PFSK-1 (cell line): Measurements from ENCODE around the gene GPR87.

ENCODE experiments used
- FOXP2 ChIP-seq: optimal IDR thresholded peaks from 2 replicates; pipeline ENCODE3; 2011; ENCODE audit warnings: borderline replicate concordance, control low read depth, inconsistent platforms; ENCODE audit not compliant: insufficient read depth; ENCODE audit errors: extremely low read length, extremely low read depth
- POLR2AphosphoS5 ChIP-seq: IDR thresholded peaks from 2 replicates; pipeline ENCODE4 v1.6.1; 2012; ENCODE audit warnings: low read depth, mild to moderate bottlenecking, control low read depth, low read length, moderate library complexity
- REST ChIP-seq, 2 experiments: IDR thresholded peaks; 2 replicates each; pipeline versions ENCODE4 v1.6.1 to v1.8.0; 2011 to 2012; ENCODE audit warnings: low read depth in 2 of 2, low read length in 2 of 2, control low read depth in 1 of 2, inconsistent platforms in 1 of 2, mild to moderate bottlenecking in 1 of 2, moderate library complexity in 1 of 2; ENCODE audit not compliant: insufficient read depth in 1 of 2
- SIN3A ChIP-seq: IDR thresholded peaks from 2 replicates; pipeline ENCODE4 v1.6.1; 2012; ENCODE audit warnings: mild to moderate bottlenecking, low read length, moderate library complexity, borderline replicate concordance; ENCODE audit not compliant: insufficient read depth
- TAF1 ChIP-seq: IDR thresholded peaks from 2 replicates; pipeline ENCODE4 v1.6.1; 2012; ENCODE audit warnings: low read length, control low read depth, borderline replicate concordance; ENCODE audit not compliant: insufficient read depth

The GPR87 gene

GRCh38 chr3:151268267-151269235, 48.1 kb downstream of the GPR87 start:
- TF ChIP-seq FOXP2 (no peak), SIN3A (no peak), POLR2AphosphoS5 (no peak), TAF1 (no peak), REST (IDR thresholded peaks at IDR 0.05; ENCODE audit: insufficient read depth in 1 of 2, low read depth in 2 of 2, low read length in 2 of 2) (no peak)

- TF ChIP-seq FOXP2 (no peak), REST (IDR thresholded peaks at IDR 0.05; ENCODE audit: insufficient read depth in 1 of 2, low read depth in 2 of 2, low read length in 2 of 2) (no peak), POLR2AphosphoS5 (no peak), TAF1 (no peak), SIN3A (no peak)
Observed at GRCh38 chr3:151267066-151267465, 49.6 kb downstream of the GPR87 start.

GRCh38 chr3:151265866-151266265, 50.8 kb downstream of the GPR87 start:
- TF ChIP-seq FOXP2 (no peak), REST (IDR thresholded peaks at IDR 0.05; ENCODE audit: insufficient read depth in 1 of 2, low read depth in 2 of 2, low read length in 2 of 2) (no peak), SIN3A (no peak), TAF1 (no peak), POLR2AphosphoS5 (no peak)

- TF ChIP-seq REST (IDR thresholded peaks at IDR 0.05; ENCODE audit: insufficient read depth in 1 of 2, low read depth in 2 of 2, low read length in 2 of 2) (no peak), SIN3A (no peak), POLR2AphosphoS5 (no peak), TAF1 (no peak), FOXP2 (no peak)
Observed at GRCh38 chr3:151265166-151265565, 51.5 kb downstream of the GPR87 start.
